HCT116 (cell line): Measurements from ENCODE around the gene SH3RF2.

Source experiments
- EGR1 ChIP-seq: IDR thresholded peaks from 2 replicates; pipeline ENCODE4 v1.6.1; 2012; ENCODE audit warnings: low read depth
- JUND ChIP-seq: IDR thresholded peaks from 2 replicates; pipeline ENCODE4 v1.6.1; 2012
- POLR2A ChIP-seq: IDR thresholded peaks from 2 replicates; pipeline ENCODE4 v1.7.0; 2011; ENCODE audit warnings: borderline replicate concordance; ENCODE audit not compliant: insufficient read depth, insufficient read length; ENCODE audit errors: extremely low read depth
- POLR2AphosphoS5 ChIP-seq: IDR thresholded peaks from 2 replicates; pipeline ENCODE4 v1.6.1; 2011; ENCODE audit warnings: mild to moderate bottlenecking, low read depth, low read length, moderate library complexity
- ZFX ChIP-seq: fragments of 450-650 bp; IDR thresholded peaks from 2 replicates; pipeline ENCODE4 v1.6.1; 2017
- TF ChIP-seq, protein P1 (sequence below), 3 experiments: fragments of 200-600 bp in 1 of 3; sonication (generic) in 1 of 3; IDR thresholded peaks in 2 of 3; conservative IDR thresholded peaks in 1 of 3; 2 replicates each; pipeline ENCODE4 v1.5.1; 2012 to 2017; ENCODE audit warnings: low read depth in 2 of 3, low read length in 2 of 3, antibody characterized with exemption in 1 of 3, borderline replicate concordance in 1 of 3, control low read depth in 1 of 3, mild to moderate bottlenecking in 1 of 3, mixed read lengths in 1 of 3, mixed run types in 1 of 3, moderate library complexity in 1 of 3; ENCODE audit not compliant: insufficient read depth in 1 of 3
- TF ChIP-seq, protein P2 (sequence below): IDR thresholded peaks from 2 replicates; pipeline ENCODE4 v1.6.1; 2012; ENCODE audit warnings: low read depth

DNA sequence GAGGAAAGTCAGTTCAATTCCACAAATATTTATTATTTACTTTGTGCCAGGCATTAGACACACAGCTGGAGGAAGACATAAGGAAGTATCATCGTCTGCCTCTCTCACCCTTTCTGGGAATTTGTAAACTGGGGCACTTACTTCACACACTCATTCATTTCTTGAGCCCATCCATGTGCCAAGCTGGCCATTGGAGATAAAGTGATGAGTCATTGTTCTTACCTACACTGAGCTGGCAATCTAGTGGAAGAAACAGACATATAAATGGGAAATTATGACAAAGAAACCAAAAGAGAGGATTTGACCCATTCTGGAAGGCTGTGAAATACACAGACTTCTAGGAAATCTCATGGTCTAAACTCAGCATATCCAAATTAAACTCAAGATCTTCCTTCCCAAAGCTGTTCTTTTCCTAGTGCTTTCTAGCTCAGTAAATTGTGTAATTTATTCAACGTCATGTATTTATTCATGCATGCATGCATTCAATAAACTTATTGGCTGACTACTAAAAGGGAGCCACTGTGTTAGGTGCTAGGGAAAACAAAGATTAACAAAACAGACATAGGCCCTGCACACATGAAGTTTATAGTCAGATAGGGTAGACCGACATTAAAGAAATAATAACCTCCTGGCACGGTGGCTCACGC, 65.3 kb downstream of the SH3RF2 start:
- TF ChIP-seq EGR1 = no peak
- TF ChIP-seq, protein P1, sequence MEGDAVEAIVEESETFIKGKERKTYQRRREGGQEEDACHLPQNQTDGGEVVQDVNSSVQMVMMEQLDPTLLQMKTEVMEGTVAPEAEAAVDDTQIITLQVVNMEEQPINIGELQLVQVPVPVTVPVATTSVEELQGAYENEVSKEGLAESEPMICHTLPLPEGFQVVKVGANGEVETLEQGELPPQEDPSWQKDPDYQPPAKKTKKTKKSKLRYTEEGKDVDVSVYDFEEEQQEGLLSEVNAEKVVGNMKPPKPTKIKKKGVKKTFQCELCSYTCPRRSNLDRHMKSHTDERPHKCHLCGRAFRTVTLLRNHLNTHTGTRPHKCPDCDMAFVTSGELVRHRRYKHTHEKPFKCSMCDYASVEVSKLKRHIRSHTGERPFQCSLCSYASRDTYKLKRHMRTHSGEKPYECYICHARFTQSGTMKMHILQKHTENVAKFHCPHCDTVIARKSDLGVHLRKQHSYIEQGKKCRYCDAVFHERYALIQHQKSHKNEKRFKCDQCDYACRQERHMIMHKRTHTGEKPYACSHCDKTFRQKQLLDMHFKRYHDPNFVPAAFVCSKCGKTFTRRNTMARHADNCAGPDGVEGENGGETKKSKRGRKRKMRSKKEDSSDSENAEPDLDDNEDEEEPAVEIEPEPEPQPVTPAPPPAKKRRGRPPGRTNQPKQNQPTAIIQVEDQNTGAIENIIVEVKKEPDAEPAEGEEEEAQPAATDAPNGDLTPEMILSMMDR (IDR thresholded peaks at IDR 0.05 in 2 of 3, conservative IDR thresholded peaks at IDR 0.05 in 1 of 3; ENCODE audit: borderline replicate concordance in 1 of 3, insufficient read depth in 1 of 3, low read depth in 2 of 3, low read length in 2 of 3) = no peak
- no peak for TF ChIP-seq ZFX
- TF ChIP-seq POLR2AphosphoS5 = no peak
- TF ChIP-seq, protein P2, sequence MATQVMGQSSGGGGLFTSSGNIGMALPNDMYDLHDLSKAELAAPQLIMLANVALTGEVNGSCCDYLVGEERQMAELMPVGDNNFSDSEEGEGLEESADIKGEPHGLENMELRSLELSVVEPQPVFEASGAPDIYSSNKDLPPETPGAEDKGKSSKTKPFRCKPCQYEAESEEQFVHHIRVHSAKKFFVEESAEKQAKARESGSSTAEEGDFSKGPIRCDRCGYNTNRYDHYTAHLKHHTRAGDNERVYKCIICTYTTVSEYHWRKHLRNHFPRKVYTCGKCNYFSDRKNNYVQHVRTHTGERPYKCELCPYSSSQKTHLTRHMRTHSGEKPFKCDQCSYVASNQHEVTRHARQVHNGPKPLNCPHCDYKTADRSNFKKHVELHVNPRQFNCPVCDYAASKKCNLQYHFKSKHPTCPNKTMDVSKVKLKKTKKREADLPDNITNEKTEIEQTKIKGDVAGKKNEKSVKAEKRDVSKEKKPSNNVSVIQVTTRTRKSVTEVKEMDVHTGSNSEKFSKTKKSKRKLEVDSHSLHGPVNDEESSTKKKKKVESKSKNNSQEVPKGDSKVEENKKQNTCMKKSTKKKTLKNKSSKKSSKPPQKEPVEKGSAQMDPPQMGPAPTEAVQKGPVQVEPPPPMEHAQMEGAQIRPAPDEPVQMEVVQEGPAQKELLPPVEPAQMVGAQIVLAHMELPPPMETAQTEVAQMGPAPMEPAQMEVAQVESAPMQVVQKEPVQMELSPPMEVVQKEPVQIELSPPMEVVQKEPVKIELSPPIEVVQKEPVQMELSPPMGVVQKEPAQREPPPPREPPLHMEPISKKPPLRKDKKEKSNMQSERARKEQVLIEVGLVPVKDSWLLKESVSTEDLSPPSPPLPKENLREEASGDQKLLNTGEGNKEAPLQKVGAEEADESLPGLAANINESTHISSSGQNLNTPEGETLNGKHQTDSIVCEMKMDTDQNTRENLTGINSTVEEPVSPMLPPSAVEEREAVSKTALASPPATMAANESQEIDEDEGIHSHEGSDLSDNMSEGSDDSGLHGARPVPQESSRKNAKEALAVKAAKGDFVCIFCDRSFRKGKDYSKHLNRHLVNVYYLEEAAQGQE = no peak
- no peak for TF ChIP-seq POLR2A
- TF ChIP-seq JUND = peak; percentile 38; the same call in 1 of the 2 replicates
